K562 (cell line): ENCODE data around the gene SAE1. TPM values are rescaled to one million over a fixed set of nuclear protein-coding genes. Genes with fewer than 3 reads are reported as not detected.

Experiments
- BRD4 ChIP-seq: fragments of 200-600 bp; sonication (generic); IDR thresholded peaks from 2 replicates; pipeline ENCODE4 v1.6.1; 2017; ENCODE audit warnings: inconsistent platforms
- CC2D1A ChIP-seq: fragments of 450-650 bp; IDR thresholded peaks from 2 replicates; pipeline ENCODE4 v1.6.1; 2017; ENCODE audit warnings: mild to moderate bottlenecking
- FOS ChIP-seq: IDR thresholded peaks from 3 replicates; pipeline ENCODE4 v1.6.1; 2011; ENCODE audit not compliant: insufficient read length; ENCODE audit errors: extremely low read depth
- HINFP ChIP-seq: fragments of 450-650 bp; conservative IDR thresholded peaks from 2 replicates; pipeline ENCODE4 v1.6.1; 2016; ENCODE audit warnings: missing genetic modification characterization, low read depth, mild to moderate bottlenecking, control low read depth, missing compliant biosample characterization
- MCM3 ChIP-seq: fragments of 450-650 bp; IDR thresholded peaks from 2 replicates; pipeline ENCODE4 v1.6.1; 2016
- MCM5 ChIP-seq: fragments of 450-650 bp; IDR thresholded peaks from 2 replicates; pipeline ENCODE4 v1.6.1; 2016; ENCODE audit warnings: low read depth
- MECOM ChIP-seq: fragments of 250-450 bp; sonication (Bioruptor Pico); IDR thresholded peaks from 2 replicates; pipeline ENCODE4 v1.8.0; 2022; ENCODE audit warnings: inconsistent platforms
- NR4A1 ChIP-seq, 2 experiments: fragments of 250-450 bp in 1 of 2; fragments of 450-650 bp in 1 of 2; sonication (Bioruptor Pico) in 1 of 2; IDR thresholded peaks; 2 replicates each; pipeline versions ENCODE4 v1.4.0 to v1.6.1; 2016 to 2020; ENCODE audit warnings: mild to moderate bottlenecking in 2 of 2, missing compliant biosample characterization in 1 of 2, missing genetic modification characterization in 1 of 2, moderate library complexity in 1 of 2
- RUNX1 ChIP-seq: sonication (generic); IDR thresholded peaks from 2 replicates; pipeline ENCODE4 v1.6.1; 2016; ENCODE audit warnings: antibody characterized with exemption, low read depth
- SAFB ChIP-seq: fragments of 200-400 bp; formaldehyde crosslinking; IDR thresholded peaks from 2 replicates; pipeline ENCODE4 v1.6.1; 2017; ENCODE audit warnings: low read depth, low read length, borderline replicate concordance
- SAP30 ChIP-seq: fragments of 200-600 bp; sonication (generic); IDR thresholded peaks from 2 replicates; pipeline ENCODE4 v1.6.1; 2012; ENCODE audit warnings: borderline replicate concordance, low read depth, mild to moderate bottlenecking, moderate library complexity, low read length, control low read depth, inconsistent platforms; ENCODE audit not compliant: insufficient read depth, poor library complexity, severe bottlenecking
- SRF ChIP-seq, 2 experiments: fragments of 250-450, 450-650 bp in 1 of 2; sonication (Bioruptor Pico) in 1 of 2; sonication (generic) in 1 of 2; formaldehyde crosslinking; IDR thresholded peaks; 2 replicates each; pipeline versions ENCODE4 v1.5.0 to v1.5.1; 2020 to 2022; ENCODE audit warnings: mild to moderate bottlenecking in 1 of 2, missing genetic modification reagents in 1 of 2
- SRSF9 ChIP-seq: fragments of 200-400 bp; formaldehyde crosslinking; IDR thresholded peaks from 2 replicates; pipeline ENCODE4 v1.6.1; 2017; ENCODE audit warnings: low read depth, low read length, borderline replicate concordance
- TAF7 ChIP-seq: fragments of 450-650 bp; IDR thresholded peaks from 2 replicates; pipeline ENCODE4 v1.6.1; 2016; ENCODE audit warnings: missing genetic modification characterization, missing compliant biosample characterization
- TCF7L2 ChIP-seq: fragments of 150-350 bp; IDR thresholded peaks from 2 replicates; pipeline ENCODE4 v1.6.1; 2016; ENCODE audit warnings: low read depth, mild to moderate bottlenecking, low read length, moderate library complexity
- ZBTB1 ChIP-seq: sonication (generic); formaldehyde crosslinking; IDR thresholded peaks from 2 replicates; pipeline ENCODE4 v1.8.1; 2023; ENCODE audit warnings: missing genetic modification reagents, low read depth, mild to moderate bottlenecking, borderline replicate concordance
- ZNF165 ChIP-seq: fragments of 250-450 bp; sonication (Bioruptor Pico); IDR thresholded peaks from 2 replicates; pipeline ENCODE4 v1.4.0; 2020; ENCODE audit warnings: borderline replicate concordance
- ZNF449 ChIP-seq: fragments of 250-450 bp; sonication (Bioruptor Pico); IDR thresholded peaks from 2 replicates; pipeline ENCODE4 v1.8.0; 2022; ENCODE audit warnings: moderate library complexity, mild to moderate bottlenecking, inconsistent platforms
- polyA plus RNA-seq, 8 experiments: library from polyadenylated mRNA; depleted of rRNA in 4 of 8; stranded (reverse) in 5 of 8; unstranded in 3 of 8; fragments of >200 nt; fragmentation: Nextera tagmentation in 2 of 8; fragmentation: Illumina TruSeq in 1 of 8; extraction: Ambion mirVana in 2 of 8; extraction: Trizol in 1 of 8; gene quantifications; 2 replicates each; pipeline versions ENCODE4 v1.2.1 to v1.2.3, GENCODE V29; 2011 to 2014; ENCODE audit warnings: inconsistent platforms in 1 of 8, missing spikeins in 1 of 8
- total RNA-seq, 7 experiments: library from RNA; depleted of rRNA in 6 of 7; stranded (reverse); fragments of >200 nt in 6 of 7; fragmentation: Illumina TruSeq in 2 of 7; extraction: Trizol in 2 of 7; gene quantifications; 2 replicates each; pipeline versions ENCODE4 v1.2.1 to v1.2.3, GENCODE V29; 2011 to 2021; ENCODE audit warnings: low replicate concordance in 1 of 7
- TF ChIP-seq, protein P1 (sequence below), 2 experiments: fragments of 450-650 bp; conservative IDR thresholded peaks; 2 replicates each; pipeline ENCODE4 v1.6.1; 2017; ENCODE audit warnings: mild to moderate bottlenecking in 2 of 2, moderate library complexity in 2 of 2
- TF ChIP-seq, protein P2 (sequence below): fragments of 250-450 bp; sonication (Bioruptor Pico); IDR thresholded peaks from 2 replicates; pipeline ENCODE4 v1.6.1; 2021; ENCODE audit warnings: mild to moderate bottlenecking

SAE1 gene
- total and polyA plus RNA-seq, 9 of the 15 experiments (the other 6 are each of a cell fraction or from before 2014, with no cell fraction given) = 82.8 to 299 (median 217) TPM

DNA sequence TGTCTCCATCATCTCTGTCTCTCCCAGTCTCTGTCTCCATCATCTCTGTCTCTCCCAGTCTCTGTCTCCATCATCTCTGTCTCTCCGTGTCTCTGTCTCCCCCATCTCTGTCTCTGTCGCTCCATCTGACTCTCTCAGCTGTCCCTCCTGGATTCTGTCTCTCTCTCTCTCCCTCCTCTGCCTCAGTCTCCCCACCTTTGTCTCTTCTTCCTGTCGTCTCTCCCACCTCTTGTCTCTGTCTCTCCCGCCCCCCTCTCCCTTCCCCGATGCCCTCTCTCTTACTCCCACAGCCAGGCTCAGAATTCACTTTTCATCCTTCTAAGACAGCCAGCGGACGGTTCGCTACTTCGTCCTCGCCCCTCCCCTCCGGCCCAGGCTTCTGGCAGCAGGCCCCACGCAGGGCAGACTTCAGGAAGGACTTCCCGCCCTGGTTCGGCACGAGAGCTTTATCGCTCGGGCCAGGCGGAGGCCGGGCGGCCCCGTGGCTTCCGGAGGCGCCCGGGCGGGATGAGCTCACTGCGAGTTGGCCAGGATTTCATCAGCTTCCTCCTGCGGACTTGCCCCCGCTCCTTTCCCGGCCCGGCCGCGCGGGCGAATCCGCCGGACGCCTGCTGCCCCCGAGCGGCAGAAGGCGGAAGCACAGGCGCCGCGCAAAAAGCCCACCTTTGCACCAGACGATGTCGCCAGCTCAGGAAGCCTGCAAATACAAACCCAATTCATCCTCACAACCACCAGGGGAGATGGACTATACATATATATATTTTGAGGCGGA, 113.3 kb downstream of the SAE1 start (continued):
- TF ChIP-seq, protein P1, sequence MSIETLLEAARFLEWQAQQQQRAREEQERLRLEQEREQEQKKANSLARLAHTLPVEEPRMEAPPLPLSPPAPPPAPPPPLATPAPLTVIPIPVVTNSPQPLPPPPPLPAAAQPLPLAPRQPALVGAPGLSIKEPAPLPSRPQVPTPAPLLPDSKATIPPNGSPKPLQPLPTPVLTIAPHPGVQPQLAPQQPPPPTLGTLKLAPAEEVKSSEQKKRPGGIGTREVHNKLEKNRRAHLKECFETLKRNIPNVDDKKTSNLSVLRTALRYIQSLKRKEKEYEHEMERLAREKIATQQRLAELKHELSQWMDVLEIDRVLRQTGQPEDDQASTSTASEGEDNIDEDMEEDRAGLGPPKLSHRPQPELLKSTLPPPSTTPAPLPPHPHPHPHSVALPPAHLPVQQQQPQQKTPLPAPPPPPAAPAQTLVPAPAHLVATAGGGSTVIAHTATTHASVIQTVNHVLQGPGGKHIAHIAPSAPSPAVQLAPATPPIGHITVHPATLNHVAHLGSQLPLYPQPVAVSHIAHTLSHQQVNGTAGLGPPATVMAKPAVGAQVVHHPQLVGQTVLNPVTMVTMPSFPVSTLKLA (conservative IDR thresholded peaks at IDR 0.05) = peak; percentile 84 to 92
- TF ChIP-seq FOS (no peak), NR4A1 (CRISPR knock-in tag; IDR thresholded peaks at IDR 0.05) (no peak), NR4A1 (tag; IDR thresholded peaks at IDR 0.05) (no peak), BRD4 (peak; percentile 92), MCM5 (peak; percentile 43; the same call in 1 of the 2 replicates), SRSF9 (no peak), ZBTB1 (peak; percentile 61; the same call in 1 of the 2 replicates), TAF7 (tag) (peak; percentile 54; the same call in 1 of the 2 replicates), SRF (CRISPR knock-in tag; IDR thresholded peaks at IDR 0.05) (peak in 1 of 2 experiments; percentile 55; a peak in 1 of 4 replicates), SAFB (peak; percentile 37; the same call in 1 of the 2 replicates), ZNF165 (no peak), ZNF449 (no peak), CC2D1A (peak; percentile 84), RUNX1 (0 out of 2 replicates have a peak, but pooled peaks have one; percentile 36), MECOM (CRISPR knock-in tag) (no peak), HINFP (no peak; the same call in 1 of the 2 replicates), MCM3 (0 out of 2 replicates have a peak, but pooled peaks have one; percentile 49), TCF7L2 (no peak), SAP30 (no peak)
- TF ChIP-seq, protein P2, sequence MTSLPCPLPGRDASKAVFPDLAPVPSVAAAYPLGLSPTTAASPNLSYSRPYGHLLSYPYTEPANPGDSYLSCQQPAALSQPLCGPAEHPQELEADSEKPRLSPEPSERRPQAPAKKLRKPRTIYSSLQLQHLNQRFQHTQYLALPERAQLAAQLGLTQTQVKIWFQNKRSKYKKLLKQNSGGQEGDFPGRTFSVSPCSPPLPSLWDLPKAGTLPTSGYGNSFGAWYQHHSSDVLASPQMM = no peak
